GM23338 (cell line): Measurements from ENCODE around the gene COL8A2. TPM values are rescaled to one million over a fixed set of nuclear protein-coding genes. Genes with fewer than 3 reads are reported as not detected.

Source experiments
- ATAC-seq: fragments of 200-7000 bp; cut with Tn5 transposase; 3 replicates; pipeline ENCODE4 v1.9.1; 2020
- DNase-seq: peaks from one replicate; pipeline ENCODE4 v3.0.0-alpha.2; 2015; ENCODE audit warnings: low spot score
- H2AFZ ChIP-seq: fragments of 200-600 bp; sonication (generic); 2 replicates; pipeline ENCODE4 v1.8.0; 2016; ENCODE audit warnings: antibody characterized with exemption, mild to moderate bottlenecking, moderate library complexity
- H3F3A ChIP-seq: fragments of 200-600 bp; sonication (generic); replicated peaks from 2 replicates; pipeline ENCODE4 v1.8.0; 2017; ENCODE audit warnings: antibody characterized with exemption, mixed run types, low read depth
- H3K27ac ChIP-seq: fragments of 200-600 bp; sonication (generic); 2 replicates; pipeline ENCODE4 v1.6.1; 2016; ENCODE audit warnings: low read depth
- H3K27me3 ChIP-seq: fragments of 200-600 bp; sonication (generic); 2 replicates; pipeline ENCODE4 v1.8.0; 2016; ENCODE audit warnings: mild to moderate bottlenecking, mixed run types, moderate library complexity; ENCODE audit not compliant: insufficient read depth
- H3K36me3 ChIP-seq: fragments of 200-600 bp; sonication (generic); 2 replicates; pipeline ENCODE4 v1.8.0; 2016; ENCODE audit warnings: mild to moderate bottlenecking; ENCODE audit not compliant: insufficient read depth
- H3K4me1 ChIP-seq: fragments of 200-600 bp; sonication (generic); 2 replicates; pipeline ENCODE4 v1.8.0; 2016; ENCODE audit warnings: mild to moderate bottlenecking, moderate library complexity; ENCODE audit not compliant: insufficient read depth
- H3K4me2 ChIP-seq: fragments of 200-600 bp; sonication (generic); 2 replicates; pipeline ENCODE4 v1.7.1; 2017; ENCODE audit warnings: mixed run types
- H3K4me3 ChIP-seq: fragments of 200-600 bp; sonication (generic); 2 replicates; pipeline ENCODE4 v1.6.1; 2016; ENCODE audit warnings: mixed run types
- H3K79me2 ChIP-seq: fragments of 200-600 bp; sonication (generic); replicated peaks from 2 replicates; pipeline ENCODE4 v1.8.0; 2017; ENCODE audit warnings: mild to moderate bottlenecking; ENCODE audit not compliant: insufficient read depth
- H3K9me2 ChIP-seq: fragments of 200-600 bp; sonication (generic); 2 replicates; pipeline ENCODE4 v1.8.0; 2017; ENCODE audit not compliant: insufficient read depth
- H4K20me1 ChIP-seq: fragments of 200-600 bp; sonication (generic); replicated peaks from 2 replicates; pipeline ENCODE4 v1.8.0; 2017; ENCODE audit warnings: mild to moderate bottlenecking; ENCODE audit not compliant: insufficient read depth
- H3K27ac Mint-ChIP-seq: 2 replicates; pipeline ENCODE4 v1.8.0; 2020; ENCODE audit warnings: inconsistent platforms, mild to moderate bottlenecking, moderate library complexity, mixed read lengths
- H3K27me3 Mint-ChIP-seq: 3 replicates; pipeline ENCODE4 v1.8.0; 2022; ENCODE audit warnings: low read depth, mild to moderate bottlenecking, moderate library complexity, mixed read lengths, inconsistent platforms; ENCODE audit not compliant: insufficient read depth, poor library complexity
- H3K36me3 Mint-ChIP-seq: 3 replicates; pipeline ENCODE4 v1.8.0; 2021; ENCODE audit warnings: low read depth, mild to moderate bottlenecking, inconsistent platforms, moderate library complexity, mixed read lengths
- H3K4me1 Mint-ChIP-seq: 3 replicates; pipeline ENCODE4 v1.8.0; 2020; ENCODE audit warnings: mild to moderate bottlenecking, inconsistent platforms, mixed read lengths
- H3K4me3 Mint-ChIP-seq: 3 replicates; pipeline ENCODE4 v1.8.0; 2021; ENCODE audit warnings: moderate library complexity, mild to moderate bottlenecking, inconsistent platforms, mixed read lengths
- H3K9me3 Mint-ChIP-seq: 3 replicates; pipeline ENCODE4 v1.8.0; 2020; ENCODE audit warnings: moderate library complexity, mild to moderate bottlenecking, inconsistent platforms, mixed read lengths
- CREB1 ChIP-seq: fragments of 250-450 bp; sonication (Bioruptor Pico); IDR thresholded peaks from 2 replicates; pipeline ENCODE4 v1.5.0; 2020; ENCODE audit warnings: low read depth, mild to moderate bottlenecking, moderate library complexity
- ETS1 ChIP-seq: IDR thresholded peaks from 2 replicates; pipeline ENCODE4 v1.6.1; 2016; ENCODE audit warnings: antibody characterized with exemption
- EZH2 ChIP-seq: fragments of 200-600 bp; sonication (generic); IDR thresholded peaks from one replicate; pipeline ENCODE4 v1.8.0; 2017; ENCODE audit warnings: antibody characterized with exemption, mild to moderate bottlenecking, low read depth; ENCODE audit not compliant: unreplicated experiment
- EZH2phosphoT487 ChIP-seq: fragments of 200-600 bp; sonication (generic); IDR thresholded peaks from one replicate; pipeline ENCODE4 v1.8.1; 2018; ENCODE audit warnings: antibody characterized with exemption; ENCODE audit not compliant: unreplicated experiment
- JUNB ChIP-seq: IDR thresholded peaks from one replicate; pipeline ENCODE4 v1.6.1; 2016; ENCODE audit warnings: antibody characterized with exemption; ENCODE audit not compliant: unreplicated experiment
- POLR2AphosphoS5 ChIP-seq: IDR thresholded peaks from 2 replicates; pipeline ENCODE4 v1.6.1; 2016; ENCODE audit warnings: antibody characterized with exemption, low read depth
- REST ChIP-seq: IDR thresholded peaks from one replicate; pipeline ENCODE4 v1.6.1; 2018; ENCODE audit warnings: antibody characterized with exemption; ENCODE audit not compliant: unreplicated experiment
- STAT1 ChIP-seq: IDR thresholded peaks from one replicate; pipeline ENCODE4 v1.6.1; 2016; ENCODE audit warnings: antibody characterized with exemption; ENCODE audit not compliant: unreplicated experiment
- ZNF114 ChIP-seq: fragments of 250-450 bp; sonication (Bioruptor Pico); IDR thresholded peaks from 2 replicates; pipeline ENCODE4 v1.5.0; 2020; ENCODE audit warnings: mild to moderate bottlenecking, moderate library complexity
- polyA plus RNA-seq: library from polyadenylated mRNA; unstranded; fragments of >200 nt; fragmentation: Nextera tagmentation; extraction: Ambion mirVana; gene quantifications from 2 replicates; pipeline ENCODE4 v1.2.1, GENCODE V29; 2016
- total RNA-seq: library from RNA; depleted of rRNA; stranded (reverse); fragments of >200 nt; shearing (Covaris generic); gene quantifications from 2 replicates; pipeline ENCODE4 v1.2.3, GENCODE V29; 2014
- TF ChIP-seq, protein P1 (sequence below), 2 experiments: fragments of 200-600 bp in 1 of 2; sonication (generic) in 1 of 2; conservative IDR thresholded peaks; 2 replicates each; pipeline versions ENCODE4 v1.5.1 to v1.6.1; 2016 to 2017; ENCODE audit warnings: antibody characterized with exemption in 2 of 2, low read depth in 2 of 2, mild to moderate bottlenecking in 2 of 2, moderate library complexity in 1 of 2

COL8A2 gene
- total and polyA plus RNA-seq, 2 experiments from 2014 or later = 0.95 to 4.9 TPM

GRCh38 chr1:36062315-36062714, 62.7 kb downstream of the COL8A2 start:
- Mint-ChIP-seq H3K27me3 (peaks cover 4% of the 10 kb centered on the region), H3K4me1 (no peaks in the 10 kb centered on the region), H3K36me3 (no peaks in the 10 kb centered on the region), H3K4me3 (no peak overlapping the region), H3K27ac (no peak overlapping the region), H3K9me3 (no peaks in the 10 kb centered on the region)
- Histone ChIP-seq H3K27me3 (no peaks in the 10 kb centered on the region), H3K4me3 (no peak overlapping the region), H3K36me3 (no peaks in the 10 kb centered on the region), H3F3A (no peaks in the 10 kb centered on the region; the same call in 1 of the 2 replicates), H3K4me2 (no peak overlapping the region), H3K79me2 (no peaks in the 10 kb centered on the region), H3K27ac (no peak overlapping the region), H2AFZ (no peak overlapping the region), H4K20me1 (no peaks in the 10 kb centered on the region), H3K4me1 (no peaks in the 10 kb centered on the region), H3K9me2 (no peaks in the 10 kb centered on the region)
- ATAC-seq = no peak
- TF ChIP-seq ETS1 (no peak), JUNB (no peak), STAT1 (no peak), REST (no peak), CREB1 (no peak), EZH2 (no peak), ZNF114 (CRISPR knock-in tag) (no peak)
- DNase-seq = no peak

DNA sequence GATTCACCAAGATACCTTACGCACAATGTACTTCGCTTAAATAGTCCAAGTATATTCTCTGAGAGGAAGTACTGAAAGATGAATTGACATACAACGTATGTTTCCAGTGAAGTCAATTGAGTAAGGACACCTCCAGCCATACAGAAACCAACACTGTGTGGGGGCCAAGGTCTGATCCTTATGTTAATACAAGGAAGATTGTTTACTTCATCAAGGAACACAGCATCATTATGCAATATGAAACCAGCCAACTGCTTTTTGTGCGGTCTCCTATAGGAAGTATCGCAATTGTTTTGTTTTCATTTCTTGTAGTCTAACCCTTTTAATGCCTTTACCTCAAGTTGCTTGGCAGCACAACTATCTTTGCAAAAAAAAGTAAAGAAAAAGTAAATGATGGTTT, 69.3 kb downstream of the COL8A2 start:
- H3K27me3 Mint-ChIP-seq = peaks cover 1% of the 10 kb centered on the region
- H3K4me3 Mint-ChIP-seq = no peak overlapping the region
- H3K27ac Mint-ChIP-seq = no peak overlapping the region
- Histone ChIP-seq H3K4me2 (no peak overlapping the region), H2AFZ (no peak overlapping the region), H3K4me3 (no peak overlapping the region), H3K4me1 (no peaks in the 10 kb centered on the region), H3K9me2 (no peaks in the 10 kb centered on the region), H3K27me3 (no peaks in the 10 kb centered on the region), H3K79me2 (no peaks in the 10 kb centered on the region), H3K27ac (no peak overlapping the region), H4K20me1 (no peaks in the 10 kb centered on the region; the same call in 1 of the 2 replicates), H3K36me3 (no peaks in the 10 kb centered on the region), H3F3A (no peaks in the 10 kb centered on the region)
- no peak for ATAC-seq
- no peak for DNase-seq
- no peaks in the 10 kb centered on the region for H3K36me3 Mint-ChIP-seq
- H3K9me3 Mint-ChIP-seq = no peaks in the 10 kb centered on the region
- no peaks in the 10 kb centered on the region for H3K4me1 Mint-ChIP-seq
- TF ChIP-seq, protein P1, sequence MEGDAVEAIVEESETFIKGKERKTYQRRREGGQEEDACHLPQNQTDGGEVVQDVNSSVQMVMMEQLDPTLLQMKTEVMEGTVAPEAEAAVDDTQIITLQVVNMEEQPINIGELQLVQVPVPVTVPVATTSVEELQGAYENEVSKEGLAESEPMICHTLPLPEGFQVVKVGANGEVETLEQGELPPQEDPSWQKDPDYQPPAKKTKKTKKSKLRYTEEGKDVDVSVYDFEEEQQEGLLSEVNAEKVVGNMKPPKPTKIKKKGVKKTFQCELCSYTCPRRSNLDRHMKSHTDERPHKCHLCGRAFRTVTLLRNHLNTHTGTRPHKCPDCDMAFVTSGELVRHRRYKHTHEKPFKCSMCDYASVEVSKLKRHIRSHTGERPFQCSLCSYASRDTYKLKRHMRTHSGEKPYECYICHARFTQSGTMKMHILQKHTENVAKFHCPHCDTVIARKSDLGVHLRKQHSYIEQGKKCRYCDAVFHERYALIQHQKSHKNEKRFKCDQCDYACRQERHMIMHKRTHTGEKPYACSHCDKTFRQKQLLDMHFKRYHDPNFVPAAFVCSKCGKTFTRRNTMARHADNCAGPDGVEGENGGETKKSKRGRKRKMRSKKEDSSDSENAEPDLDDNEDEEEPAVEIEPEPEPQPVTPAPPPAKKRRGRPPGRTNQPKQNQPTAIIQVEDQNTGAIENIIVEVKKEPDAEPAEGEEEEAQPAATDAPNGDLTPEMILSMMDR (conservative IDR thresholded peaks at IDR 0.05; ENCODE audit: low read depth in 2 of 2) = no peak
- TF ChIP-seq ETS1 = no peak
- TF ChIP-seq EZH2phosphoT487 = no peak
- no peak for TF ChIP-seq POLR2AphosphoS5
